Hepatocyte (in vitro differentiated cells): ENCODE results near the gene STAP2. TPM values are rescaled to one million over a fixed set of nuclear protein-coding genes. Genes with fewer than 3 reads are reported as not detected.
A peak's percentile ranks its signal among the peaks of the same experiment; 100 is the strongest.
"Not testable (repeated sequence)": the region's sequence is repeated elsewhere in the genome, so short reads cannot be mapped to it uniquely, and the experiment has no call there.

Experiments
- DNase-seq: peaks from one replicate; pipeline ENCODE4 v3.0.0-alpha.2; 2016; ENCODE audit warnings: low spot score
- H2AFZ ChIP-seq: fragments of 200-600 bp; sonication (generic); 2 replicates; pipeline ENCODE4 v1.6.0; 2016; ENCODE audit warnings: antibody characterized with exemption, mild to moderate bottlenecking
- H3K27ac ChIP-seq: fragments of 200-600 bp; sonication (generic); 2 replicates; pipeline ENCODE4 v1.5.1; 2016; ENCODE audit warnings: mild to moderate bottlenecking
- H3K27me3 ChIP-seq: fragments of 200-600 bp; sonication (generic); 2 replicates; pipeline ENCODE4 v1.6.1; 2016
- H3K36me3 ChIP-seq: fragments of 200-600 bp; sonication (generic); replicated peaks from 2 replicates; pipeline ENCODE4 v1.5.1; 2016; ENCODE audit warnings: low read depth; ENCODE audit not compliant: insufficient read depth
- H3K4me1 ChIP-seq: fragments of 200-600 bp; sonication (generic); 2 replicates; pipeline ENCODE4 v1.5.1; 2016; ENCODE audit warnings: mild to moderate bottlenecking, moderate library complexity; ENCODE audit not compliant: insufficient read depth
- H3K4me2 ChIP-seq: fragments of 200-600 bp; sonication (generic); 2 replicates; pipeline ENCODE4 v1.6.0; 2016
- H3K4me3 ChIP-seq: fragments of 200-600 bp; sonication (generic); 2 replicates; pipeline ENCODE4 v1.5.1; 2016; ENCODE audit warnings: mild to moderate bottlenecking
- H3K79me2 ChIP-seq: fragments of 200-600 bp; sonication (generic); 2 replicates; pipeline ENCODE4 v1.6.0; 2017; ENCODE audit warnings: mild to moderate bottlenecking
- H3K9me2 ChIP-seq: fragments of 200-600 bp; sonication (generic); replicated peaks from 2 replicates; pipeline ENCODE4 v1.6.0; 2017; ENCODE audit warnings: mild to moderate bottlenecking; ENCODE audit not compliant: insufficient read depth
- H3K9me3 ChIP-seq: fragments of 200-600 bp; sonication (generic); 2 replicates; pipeline ENCODE4 v1.5.1; 2016; ENCODE audit warnings: low read depth, mild to moderate bottlenecking
- H4K20me1 ChIP-seq: fragments of 200-600 bp; sonication (generic); 2 replicates; pipeline ENCODE4 v1.6.0; 2016; ENCODE audit warnings: mild to moderate bottlenecking; ENCODE audit not compliant: insufficient read depth, poor library complexity, severe bottlenecking
- CTCF ChIP-seq: fragments of 200-600 bp; sonication (generic); IDR thresholded peaks from 2 replicates; pipeline ENCODE4 v1.5.1; 2016; ENCODE audit warnings: antibody characterized with exemption, mild to moderate bottlenecking; ENCODE audit not compliant: poor library complexity
- EZH2 ChIP-seq: fragments of 200-600 bp; sonication (generic); IDR thresholded peaks from 2 replicates; pipeline ENCODE4 v1.6.1; 2016; ENCODE audit warnings: antibody characterized with exemption, mild to moderate bottlenecking, borderline replicate concordance
- EZH2phosphoT487 ChIP-seq: fragments of 200-600 bp; sonication (generic); IDR thresholded peaks from one replicate; pipeline ENCODE4 v1.6.1; 2018; ENCODE audit warnings: antibody characterized with exemption, mild to moderate bottlenecking, low read depth, moderate library complexity; ENCODE audit not compliant: unreplicated experiment, severe bottlenecking
- WGBS: methylation state at CpG from one replicate; pipeline ENCODE4 v1.1.6; 2016; ENCODE audit warnings: low lambda C conversion rate; ENCODE audit errors: missing lambda C conversion rate; 5-methylcytosine and 5-hydroxymethylcytosine counted together
- polyA plus RNA-seq: library from polyadenylated mRNA; unstranded; fragments of >200 nt; fragmentation: Nextera tagmentation; extraction: Ambion mirVana; gene quantifications from 2 replicates; pipeline ENCODE4 v1.2.1, GENCODE V29; 2016
- total RNA-seq: library from RNA; depleted of rRNA; stranded (reverse); fragments of >200 nt; gene quantifications from 2 replicates; pipeline ENCODE4 v1.2.3, GENCODE V29; 2014

The STAP2 gene
- total and polyA plus RNA-seq, 2 experiments from 2014 or later, result 28.1 to 34.4 TPM

- no peak overlapping the region for H3K4me3 ChIP-seq
- no peak overlapping the region for H3K27ac ChIP-seq
- no peaks in the 10 kb centered on the region for H3K27me3 ChIP-seq
- no peaks in the 10 kb centered on the region for H3K79me2 ChIP-seq
- 97% methylated on average over 5 of the region's 7 CpGs for WGBS
- no peaks in the 10 kb centered on the region for H3K9me3 ChIP-seq
- H3K4me2 ChIP-seq, result no peak overlapping the region
- no peak for DNase-seq
- no peaks in the 10 kb centered on the region for H4K20me1 ChIP-seq
- TF ChIP-seq CTCF (no peak), EZH2 (no peak), EZH2phosphoT487 (no peak)
- peaks cover 9% of the 10 kb centered on the region for H3K4me1 ChIP-seq
- no peak overlapping the region for H2AFZ ChIP-seq
- H3K9me2 ChIP-seq, result no peaks in the 10 kb centered on the region
- no peaks in the 10 kb centered on the region for H3K36me3 ChIP-seq
Observed at GRCh38 chr19:4334929-4335570, 3.6 kb downstream of the STAP2 start.

- no peaks in the 10 kb centered on the region for H3K79me2 ChIP-seq
- no peak overlapping the region for H3K27ac ChIP-seq
- peaks cover 12% of the 10 kb centered on the region for H3K4me1 ChIP-seq
- no peaks in the 10 kb centered on the region for H3K27me3 ChIP-seq
- TF ChIP-seq CTCF (no peak), EZH2phosphoT487 (no peak), EZH2 (no peak)
- no peak overlapping the region for H3K4me2 ChIP-seq
- H3K9me2 ChIP-seq, result no peaks in the 10 kb centered on the region
- no peak overlapping the region for H3K4me3 ChIP-seq
- H3K36me3 ChIP-seq, result no peaks in the 10 kb centered on the region
- H3K9me3 ChIP-seq, result no peaks in the 10 kb centered on the region
- no peak for DNase-seq
- H4K20me1 ChIP-seq, result no peaks in the 10 kb centered on the region
- 97% methylated on average over 17 of the region's 19 CpGs for WGBS
- no peak overlapping the region for H2AFZ ChIP-seq
Observed at GRCh38 chr19:4329858-4330257, 8.8 kb downstream of the STAP2 start.

GRCh38 chr19:4328991-4329681, 9.5 kb downstream of the STAP2 start:
- H3K4me1 ChIP-seq, result peaks cover 12% of the 10 kb centered on the region
- not testable (repeated sequence) for H3K79me2 ChIP-seq, H3K27ac ChIP-seq, H4K20me1 ChIP-seq, H3K9me2 ChIP-seq, H3K9me3 ChIP-seq, H3K27me3 ChIP-seq, H3K36me3 ChIP-seq
- 78% methylated on average over 33 of the region's 35 CpGs for WGBS
- H3K4me3 ChIP-seq, result peak overlapping the region; percentile 30
- peak overlapping the region; percentile 82 for H3K4me2 ChIP-seq
- peak overlapping the region; percentile 42 for H2AFZ ChIP-seq
- DNase-seq, result peak; percentile 30

- Histone ChIP-seq H3K36me3 (no peaks in the 10 kb centered on the region), H2AFZ (peak overlapping the region; percentile 55), H3K27ac (no peak overlapping the region), H3K4me1 (peaks cover 12% of the 10 kb centered on the region), H3K9me3 (no peaks in the 10 kb centered on the region), H3K4me2 (peak overlapping the region; percentile 88), H3K27me3 (no peaks in the 10 kb centered on the region), H4K20me1 (no peaks in the 10 kb centered on the region), H3K9me2 (no peaks in the 10 kb centered on the region), H3K79me2 (no peaks in the 10 kb centered on the region), H3K4me3 (peak overlapping the region; percentile 30)
- DNase-seq, result peak; percentile 97
- 9% methylated on average over 30 of the region's 49 CpGs for WGBS
- TF ChIP-seq EZH2 (no peak), CTCF (no peak), EZH2phosphoT487 (no peak)
Observed at GRCh38 chr19:4328243-4328990, 10.2 kb downstream of the STAP2 start.
